Astrocyte (in vitro differentiated cells and primary cell): ENCODE data around the gene C15orf61. TPM values are rescaled to one million over a fixed set of nuclear protein-coding genes. Genes with fewer than 3 reads are reported as not detected.

Experiments used
- DNase-seq: peaks from one replicate; pipeline ENCODE4 v3.0.0-alpha.2; 2010; ENCODE audit warnings: low read depth
- FAIRE-seq: peaks from 2 replicates; lab custom pipeline; 2011; peaks lifted over from hg19 to GRCh38; lab: Jason Lieb, UNC
- H2AFZ ChIP-seq: 2 replicates; pipeline ENCODE4 v1.6.0; 2012; ENCODE audit warnings: low read depth, low read length, inconsistent platforms
- H3K27ac ChIP-seq: 2 replicates; pipeline ENCODE4 v1.5.1; 2011; ENCODE audit warnings: low read depth, low read length, inconsistent platforms
- H3K27me3 ChIP-seq: 2 replicates; pipeline ENCODE4 v1.6.0; 2011; ENCODE audit warnings: low read length, inconsistent platforms; ENCODE audit not compliant: insufficient read depth
- H3K36me3 ChIP-seq: 2 replicates; pipeline ENCODE4 v1.5.1; 2011; ENCODE audit warnings: low read length, inconsistent platforms; ENCODE audit not compliant: insufficient read depth
- H3K4me1 ChIP-seq: 2 replicates; pipeline ENCODE4 v1.5.1; 2011; ENCODE audit warnings: low read length, inconsistent platforms; ENCODE audit not compliant: insufficient read depth
- H3K4me2 ChIP-seq: 2 replicates; pipeline ENCODE4 v1.6.0; 2012; ENCODE audit warnings: low read length, inconsistent platforms
- H3K4me3 ChIP-seq: 2 replicates; pipeline ENCODE4 v1.5.1; 2011; ENCODE audit warnings: low read depth, mild to moderate bottlenecking, low read length, inconsistent platforms; ENCODE audit not compliant: insufficient read depth
- H3K79me2 ChIP-seq: 2 replicates; pipeline ENCODE4 v1.6.0; 2012; ENCODE audit warnings: mild to moderate bottlenecking, low read length, inconsistent platforms; ENCODE audit not compliant: insufficient read depth
- H3K9ac ChIP-seq: 2 replicates; pipeline ENCODE4 v1.6.0; 2012; ENCODE audit warnings: mild to moderate bottlenecking, low read length, inconsistent platforms
- H3K9me3 ChIP-seq: 2 replicates; pipeline ENCODE4 v1.5.1; 2012; ENCODE audit warnings: low read depth, mild to moderate bottlenecking, low read length, inconsistent platforms; ENCODE audit not compliant: insufficient read depth
- H4K20me1 ChIP-seq: 2 replicates; pipeline ENCODE4 v1.6.0; 2012; ENCODE audit warnings: low read length, inconsistent platforms; ENCODE audit not compliant: insufficient read depth
- H3K27ac Mint-ChIP-seq: one replicate; pipeline ENCODE4 v1.8.0; 2021; ENCODE audit warnings: mild to moderate bottlenecking, mixed read lengths; ENCODE audit not compliant: unreplicated experiment
- H3K27me3 Mint-ChIP-seq: one replicate; pipeline ENCODE4 v1.8.0; 2021; ENCODE audit warnings: low read depth, mixed read lengths; ENCODE audit not compliant: unreplicated experiment
- H3K36me3 Mint-ChIP-seq: one replicate; pipeline ENCODE4 v1.8.0; 2021; ENCODE audit warnings: low read depth, mixed read lengths; ENCODE audit not compliant: unreplicated experiment
- H3K4me1 Mint-ChIP-seq: one replicate; pipeline ENCODE4 v1.8.0; 2021; ENCODE audit warnings: low read depth, mixed read lengths; ENCODE audit not compliant: unreplicated experiment
- H3K4me3 Mint-ChIP-seq: one replicate; pipeline ENCODE4 v1.8.0; 2021; ENCODE audit warnings: mild to moderate bottlenecking, moderate library complexity, mixed read lengths; ENCODE audit not compliant: unreplicated experiment
- H3K9me3 Mint-ChIP-seq: one replicate; pipeline ENCODE4 v1.8.0; 2021; ENCODE audit warnings: mild to moderate bottlenecking, mixed read lengths; ENCODE audit not compliant: unreplicated experiment
- EZH2 ChIP-seq: IDR thresholded peaks from 2 replicates; pipeline ENCODE4 v1.6.1; 2012; ENCODE audit warnings: mild to moderate bottlenecking, low read length, inconsistent platforms; ENCODE audit not compliant: insufficient read depth
- total RNA-seq: library from RNA; stranded (reverse); gene quantifications from 2 replicates; pipeline ENCODE4 v1.2.1, GENCODE V29; 2021
- TF ChIP-seq, protein P1 (sequence below): IDR thresholded peaks from 2 replicates; pipeline ENCODE4 v1.5.1; 2011; ENCODE audit warnings: low read depth, mild to moderate bottlenecking, inconsistent platforms, low read length, moderate library complexity; ENCODE audit not compliant: insufficient read depth

Gene C15orf61
- total RNA-seq, 1 donor from 2014 or later, result 4.7 TPM

- Histone ChIP-seq H3K79me2 (no peaks in the 10 kb centered on the region), H3K4me2 (no peak overlapping the region), H3K4me3 (no peak overlapping the region), H3K27ac (no peak overlapping the region), H3K9ac (no peak overlapping the region), H3K9me3 (no peaks in the 10 kb centered on the region), H3K4me1 (no peaks in the 10 kb centered on the region), H3K27me3 (no peaks in the 10 kb centered on the region), H2AFZ (no peak overlapping the region), H4K20me1 (no peaks in the 10 kb centered on the region), H3K36me3 (no peaks in the 10 kb centered on the region)
- TF ChIP-seq EZH2, result no peak
- TF ChIP-seq, protein P1, sequence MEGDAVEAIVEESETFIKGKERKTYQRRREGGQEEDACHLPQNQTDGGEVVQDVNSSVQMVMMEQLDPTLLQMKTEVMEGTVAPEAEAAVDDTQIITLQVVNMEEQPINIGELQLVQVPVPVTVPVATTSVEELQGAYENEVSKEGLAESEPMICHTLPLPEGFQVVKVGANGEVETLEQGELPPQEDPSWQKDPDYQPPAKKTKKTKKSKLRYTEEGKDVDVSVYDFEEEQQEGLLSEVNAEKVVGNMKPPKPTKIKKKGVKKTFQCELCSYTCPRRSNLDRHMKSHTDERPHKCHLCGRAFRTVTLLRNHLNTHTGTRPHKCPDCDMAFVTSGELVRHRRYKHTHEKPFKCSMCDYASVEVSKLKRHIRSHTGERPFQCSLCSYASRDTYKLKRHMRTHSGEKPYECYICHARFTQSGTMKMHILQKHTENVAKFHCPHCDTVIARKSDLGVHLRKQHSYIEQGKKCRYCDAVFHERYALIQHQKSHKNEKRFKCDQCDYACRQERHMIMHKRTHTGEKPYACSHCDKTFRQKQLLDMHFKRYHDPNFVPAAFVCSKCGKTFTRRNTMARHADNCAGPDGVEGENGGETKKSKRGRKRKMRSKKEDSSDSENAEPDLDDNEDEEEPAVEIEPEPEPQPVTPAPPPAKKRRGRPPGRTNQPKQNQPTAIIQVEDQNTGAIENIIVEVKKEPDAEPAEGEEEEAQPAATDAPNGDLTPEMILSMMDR, result no peak
- H3K36me3 Mint-ChIP-seq, result peaks cover 24% of the 10 kb centered on the region
- H3K4me1 Mint-ChIP-seq, result peaks cover 1% of the 10 kb centered on the region
- DNase-seq (no peak), FAIRE-seq (no peak)
- no peaks in the 10 kb centered on the region for H3K27me3 Mint-ChIP-seq
- H3K27ac Mint-ChIP-seq, result no peak overlapping the region
- H3K9me3 Mint-ChIP-seq, result peaks cover 5% of the 10 kb centered on the region
- H3K4me3 Mint-ChIP-seq, result no peak overlapping the region
These were observed 38.6 kb downstream of the C15orf61 start for GRCh38 chr15:67559576-67559975.

DNA sequence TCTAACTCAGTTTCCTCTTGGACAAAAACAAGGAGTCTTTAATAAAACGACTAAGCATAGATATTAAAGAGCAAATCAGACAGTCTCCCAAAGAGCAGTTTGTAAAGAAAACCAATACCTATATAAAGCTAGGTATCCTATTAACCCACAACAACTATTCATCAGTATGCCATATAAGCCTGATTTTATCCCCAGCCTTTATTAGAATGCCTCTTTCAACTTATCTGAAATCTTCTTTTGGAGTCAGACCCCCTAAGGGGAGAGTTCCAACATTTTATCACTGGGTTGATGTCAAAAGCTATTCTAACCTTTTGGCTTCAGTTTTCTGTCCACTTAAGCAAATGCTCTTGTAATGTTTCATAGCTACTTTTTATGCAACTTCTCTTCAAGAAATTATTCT, 39.4 kb downstream of the C15orf61 start:
- TF ChIP-seq, protein P1, result no peak
- TF ChIP-seq EZH2, result no peak
- Histone ChIP-seq H2AFZ (no peak overlapping the region), H3K4me2 (no peak overlapping the region), H3K4me3 (no peak overlapping the region), H3K9me3 (no peaks in the 10 kb centered on the region), H3K36me3 (no peaks in the 10 kb centered on the region), H3K27me3 (no peaks in the 10 kb centered on the region), H3K27ac (no peak overlapping the region), H4K20me1 (no peaks in the 10 kb centered on the region), H3K4me1 (no peaks in the 10 kb centered on the region), H3K9ac (no peak overlapping the region), H3K79me2 (no peaks in the 10 kb centered on the region)
- peaks cover 5% of the 10 kb centered on the region for H3K9me3 Mint-ChIP-seq
- H3K4me1 Mint-ChIP-seq, result peaks cover 6% of the 10 kb centered on the region
- no peaks in the 10 kb centered on the region for H3K27me3 Mint-ChIP-seq
- H3K36me3 Mint-ChIP-seq, result peaks cover 22% of the 10 kb centered on the region
- DNase-seq, result no peak
- no peak overlapping the region for H3K4me3 Mint-ChIP-seq
- no peak for FAIRE-seq
- H3K27ac Mint-ChIP-seq, result no peak overlapping the region

- H3K79me2 ChIP-seq, result no peaks in the 10 kb centered on the region
- DNase-seq (no peak), FAIRE-seq (no peak)
- H3K4me3 Mint-ChIP-seq, result no peak overlapping the region
- H3K27ac Mint-ChIP-seq, result no peak overlapping the region
- TF ChIP-seq EZH2, result no peak
- TF ChIP-seq, protein P1, result no peak
- H3K4me1 ChIP-seq, result no peaks in the 10 kb centered on the region
- no peaks in the 10 kb centered on the region for H3K9me3 ChIP-seq
- H2AFZ ChIP-seq, result no peak overlapping the region
- H3K36me3 Mint-ChIP-seq, result peaks cover 18% of the 10 kb centered on the region
- no peak overlapping the region for H3K4me3 ChIP-seq
- no peaks in the 10 kb centered on the region for H3K36me3 ChIP-seq
- H4K20me1 ChIP-seq, result no peaks in the 10 kb centered on the region
- no peaks in the 10 kb centered on the region for H3K27me3 ChIP-seq
- no peaks in the 10 kb centered on the region for H3K27me3 Mint-ChIP-seq
- H3K27ac ChIP-seq, result no peak overlapping the region
- H3K4me2 ChIP-seq, result no peak overlapping the region
- peaks cover 6% of the 10 kb centered on the region for H3K4me1 Mint-ChIP-seq
- peaks cover 5% of the 10 kb centered on the region for H3K9me3 Mint-ChIP-seq
- H3K9ac ChIP-seq, result no peak overlapping the region
These were observed 42.2 kb downstream of the C15orf61 start for GRCh38 chr15:67563092-67563491.
